HCT116 (cell line): ENCODE data around the gene BCL6. TPM values are rescaled to one million over a fixed set of nuclear protein-coding genes. Genes with fewer than 3 reads are reported as not detected.

ENCODE experiments used
- ATAC-seq: fragments of 200-7000 bp; cut with Tn5 transposase; 2 replicates; pipeline ENCODE4 v1.9.1; 2020; ENCODE audit warnings: mild to moderate bottlenecking, moderate library complexity
- BruUV-seq: library from RNA; stranded (reverse); fragments of 400-500 nt; replicated peaks from 2 replicates; lab custom pipeline; 2021; lab: Mats Ljungman, UMichigan
- CTCF ChIA-PET: fragments of 300-600 bp; sonication (Branson Sonifier 250); formaldehyde crosslinking; loops from one replicate; lab custom pipeline; 2021; ENCODE audit warnings: antibody characterized with exemption; lab: Charles Lee
- POLR2A ChIA-PET: fragments of 300-600, 350-600 bp; sonication (Branson Sonifier 250); formaldehyde crosslinking; loops from one replicate; lab custom pipeline; 2021; ENCODE audit warnings: antibody characterized with exemption; lab: Charles Lee
- RAD21 ChIA-PET, 2 experiments: fragments of 300-600 bp; sonication (Branson Sonifier 250); formaldehyde crosslinking; loops; one replicate each; lab custom pipeline; 2023; ENCODE audit warnings: low total read pairs in 2 of 2; ENCODE audit not compliant: uncharacterized antibody in 2 of 2, unreplicated experiment in 2 of 2, low non-redundant PET in 1 of 2; lab: Charles Lee
- DNase-seq: peaks from one replicate; pipeline ENCODE4 v3.0.0-alpha.2; 2010; ENCODE audit warnings: low read depth, low spot score
- H2AFZ ChIP-seq: fragments of 200-600 bp; shearing (Covaris generic), sonication (generic); 2 replicates; pipeline ENCODE4 v1.6.1; 2017; ENCODE audit warnings: low read depth, mixed run types, mixed read lengths, antibody characterized with exemption, low read length; ENCODE audit not compliant: poor library complexity, severe bottlenecking
- H3K27ac ChIP-seq: 2 replicates; pipeline ENCODE4 v1.5.1; 2012; ENCODE audit warnings: low read depth, low read length
- H3K27me3 ChIP-seq: fragments of 200-600 bp; sonication (generic); 2 replicates; pipeline ENCODE4 v1.6.1; 2016; ENCODE audit warnings: mixed run types, low read length, mixed read lengths; ENCODE audit not compliant: insufficient read depth
- H3K36me3 ChIP-seq, 2 experiments: fragments of 200-500 bp in 1 of 2; fragments of 200-600 bp in 1 of 2; sonication (Bioruptor generic) in 1 of 2; sonication (generic) in 1 of 2; 2 replicates each; pipeline versions ENCODE4 v1.5.1 to v1.6.1; 2014 to 2016; ENCODE audit warnings: low read length in 2 of 2, inconsistent platforms in 1 of 2, mixed read lengths in 1 of 2, mixed run types in 1 of 2; ENCODE audit not compliant: insufficient read depth in 2 of 2, control insufficient read depth in 1 of 2
- H3K4me1 ChIP-seq, 2 experiments: fragments of 200-600 bp in 1 of 2; sonication (generic) in 1 of 2; 2 replicates each; pipeline versions ENCODE4 v1.5.1 to v1.6.1; 2012 to 2017; ENCODE audit warnings: low read length in 2 of 2, inconsistent platforms in 1 of 2, mild to moderate bottlenecking in 1 of 2, mixed read lengths in 1 of 2, mixed run types in 1 of 2, moderate library complexity in 1 of 2; ENCODE audit not compliant: insufficient read depth in 2 of 2, control insufficient read depth in 1 of 2
- H3K4me2 ChIP-seq: fragments of 200-600 bp; sonication (generic); 2 replicates; pipeline ENCODE4 v1.6.1; 2017; ENCODE audit warnings: mixed run types, low read length, mixed read lengths
- H3K4me3 ChIP-seq, 2 experiments: fragments of 200-600 bp in 1 of 2; sonication (generic) in 1 of 2; replicated peaks in 1 of 2; 2 replicates each; pipeline ENCODE4 v1.5.1; 2011 to 2016; ENCODE audit warnings: low read length in 2 of 2, control low read depth in 1 of 2, low read depth in 1 of 2, mild to moderate bottlenecking in 1 of 2, mixed read lengths in 1 of 2, mixed run types in 1 of 2
- H3K79me2 ChIP-seq: fragments of 200-600 bp; sonication (generic); 2 replicates; pipeline ENCODE4 v1.6.1; 2017; ENCODE audit warnings: mild to moderate bottlenecking, mixed run types, low read length, moderate library complexity, mixed read lengths; ENCODE audit not compliant: insufficient read depth
- H3K9ac ChIP-seq: fragments of 200-600 bp; sonication (generic); 2 replicates; pipeline ENCODE4 v1.6.1; 2016; ENCODE audit warnings: low read length, mixed read lengths
- H3K9me2 ChIP-seq: fragments of 200-600 bp; sonication (generic), shearing (Covaris generic); 2 replicates; pipeline ENCODE4 v1.6.1; 2017; ENCODE audit warnings: mixed run types, mild to moderate bottlenecking, moderate library complexity; ENCODE audit not compliant: insufficient read depth
- H3K9me3 ChIP-seq, 2 experiments: fragments of 200-500 bp in 1 of 2; fragments of 200-600 bp in 1 of 2; sonication (Bioruptor generic) in 1 of 2; sonication (generic) in 1 of 2; 2 replicates each; pipeline ENCODE4 v1.6.1; 2014 to 2017; ENCODE audit warnings: low read length in 2 of 2, mixed read lengths in 2 of 2, inconsistent platforms in 1 of 2, low read depth in 1 of 2, mild to moderate bottlenecking in 1 of 2, mixed run types in 1 of 2, moderate library complexity in 1 of 2; ENCODE audit not compliant: control insufficient read depth in 1 of 2, insufficient read depth in 1 of 2
- H4K20me1 ChIP-seq: fragments of 200-600 bp; sonication (generic), shearing (Covaris generic); 2 replicates; pipeline ENCODE4 v1.6.1; 2017; ENCODE audit warnings: mixed run types, mild to moderate bottlenecking, moderate library complexity; ENCODE audit not compliant: insufficient read depth
- ATF3 ChIP-seq: IDR thresholded peaks from 2 replicates; pipeline ENCODE4 v1.6.1; 2012
- CEBPB ChIP-seq: IDR thresholded peaks from 2 replicates; pipeline ENCODE4 v1.6.1; 2012; ENCODE audit warnings: low read depth
- CTCF ChIP-seq, 3 experiments: fragments of 200-600 bp in 1 of 3; sonication (generic) in 1 of 3; IDR thresholded peaks in 2 of 3; conservative IDR thresholded peaks in 1 of 3; 2 replicates each; pipeline ENCODE4 v1.5.1; 2012 to 2017; ENCODE audit warnings: low read depth in 2 of 3, low read length in 2 of 3, antibody characterized with exemption in 1 of 3, borderline replicate concordance in 1 of 3, control low read depth in 1 of 3, mild to moderate bottlenecking in 1 of 3, mixed read lengths in 1 of 3, mixed run types in 1 of 3, moderate library complexity in 1 of 3; ENCODE audit not compliant: insufficient read depth in 1 of 3
- EGR1 ChIP-seq: IDR thresholded peaks from 2 replicates; pipeline ENCODE4 v1.6.1; 2012; ENCODE audit warnings: low read depth
- POLR2AphosphoS5 ChIP-seq: IDR thresholded peaks from 2 replicates; pipeline ENCODE4 v1.6.1; 2011; ENCODE audit warnings: mild to moderate bottlenecking, low read depth, low read length, moderate library complexity
- SP1 ChIP-seq: IDR thresholded peaks from 2 replicates; pipeline ENCODE4 v1.6.1; 2012; ENCODE audit warnings: low read depth
- SRF ChIP-seq: IDR thresholded peaks from 2 replicates; pipeline ENCODE4 v1.6.1; 2012; ENCODE audit warnings: low read depth
- ZFX ChIP-seq: fragments of 450-650 bp; IDR thresholded peaks from 2 replicates; pipeline ENCODE4 v1.6.1; 2017
- intact Hi-C: fragments of 100-400 bp; cut with micrococcal nuclease; formaldehyde crosslinking; loops from 2 replicates; pipeline ENCODE4 v1.10.0; 2022
- total RNA-seq: library from RNA; stranded (reverse); gene quantifications from one replicate; pipeline ENCODE4 v1.2.1, GENCODE V29; 2021; ENCODE audit not compliant: unreplicated experiment
- TF ChIP-seq, protein P1 (sequence below): IDR thresholded peaks from 2 replicates; pipeline ENCODE4 v1.6.1; 2012; ENCODE audit warnings: low read depth

BCL6 gene
- total RNA-seq, 1 experiment from 2014 or later, result 17.5 TPM

- Histone ChIP-seq H3K36me3 (no peaks in the 10 kb centered on the region), H3K4me1 (peaks cover 0 to 5% of the 10 kb centered on the region in 2 experiments; a peak in 2 of 4 replicates), H3K4me2 (no peak overlapping the region), H3K9me3 (no peaks in the 10 kb centered on the region), H3K9ac (no peak overlapping the region), H3K27ac (no peak overlapping the region), H3K27me3 (no peaks in the 10 kb centered on the region), H2AFZ (no peak overlapping the region), H3K4me3 (no peak overlapping the region), H3K79me2 (no peaks in the 10 kb centered on the region), H3K9me2 (no peaks in the 10 kb centered on the region), H4K20me1 (no peaks in the 10 kb centered on the region)
- RAD21 ChIA-PET, result no interaction called here
- TF ChIP-seq ATF3, result no peak
- DNase-seq (no peak), ATAC-seq (no peak)
- no TSS peak for BruUV-seq
- POLR2A ChIA-PET, result no interaction called here
- intact Hi-C loops, result no loop called here
- CTCF ChIA-PET, result no interaction called here
Observed at GRCh38 chr3:187706971-187707370, 38.3 kb downstream of the BCL6 start.

- intact Hi-C loops, result no loop called here
- Histone ChIP-seq H3K4me2 (peak overlapping the region; percentile 13; the same call in 1 of the 2 replicates), H3K9me3 (no peaks in the 10 kb centered on the region), H4K20me1 (no peaks in the 10 kb centered on the region), H2AFZ (no peak overlapping the region), H3K27ac (no peak overlapping the region), H3K9me2 (no peaks in the 10 kb centered on the region), H3K36me3 (no peaks in the 10 kb centered on the region), H3K4me1 (peaks cover 0 to 5% of the 10 kb centered on the region in 2 experiments; a peak in 2 of 4 replicates), H3K79me2 (no peaks in the 10 kb centered on the region), H3K4me3 (no peak overlapping the region), H3K27me3 (no peaks in the 10 kb centered on the region), H3K9ac (no peak overlapping the region)
- CTCF ChIA-PET, result interaction anchor here (0.9 to 1.6 kb wide), 2 partner anchors 9 to 1762 kb away, joined by 3 to 5 read pairs; no protein-coding TSS in a partner anchor
- no peak for TF ChIP-seq EGR1
- TF ChIP-seq POLR2AphosphoS5, result no peak
- TF ChIP-seq SP1, result no peak
- TF ChIP-seq CTCF (IDR thresholded peaks at IDR 0.05 in 2 of 3, conservative IDR thresholded peaks at IDR 0.05 in 1 of 3; ENCODE audit: borderline replicate concordance in 1 of 3, insufficient read depth in 1 of 3, low read depth in 2 of 3, low read length in 2 of 3), result no peak
- no peak for TF ChIP-seq SRF
- TF ChIP-seq ZFX, result no peak
- TF ChIP-seq, protein P1, sequence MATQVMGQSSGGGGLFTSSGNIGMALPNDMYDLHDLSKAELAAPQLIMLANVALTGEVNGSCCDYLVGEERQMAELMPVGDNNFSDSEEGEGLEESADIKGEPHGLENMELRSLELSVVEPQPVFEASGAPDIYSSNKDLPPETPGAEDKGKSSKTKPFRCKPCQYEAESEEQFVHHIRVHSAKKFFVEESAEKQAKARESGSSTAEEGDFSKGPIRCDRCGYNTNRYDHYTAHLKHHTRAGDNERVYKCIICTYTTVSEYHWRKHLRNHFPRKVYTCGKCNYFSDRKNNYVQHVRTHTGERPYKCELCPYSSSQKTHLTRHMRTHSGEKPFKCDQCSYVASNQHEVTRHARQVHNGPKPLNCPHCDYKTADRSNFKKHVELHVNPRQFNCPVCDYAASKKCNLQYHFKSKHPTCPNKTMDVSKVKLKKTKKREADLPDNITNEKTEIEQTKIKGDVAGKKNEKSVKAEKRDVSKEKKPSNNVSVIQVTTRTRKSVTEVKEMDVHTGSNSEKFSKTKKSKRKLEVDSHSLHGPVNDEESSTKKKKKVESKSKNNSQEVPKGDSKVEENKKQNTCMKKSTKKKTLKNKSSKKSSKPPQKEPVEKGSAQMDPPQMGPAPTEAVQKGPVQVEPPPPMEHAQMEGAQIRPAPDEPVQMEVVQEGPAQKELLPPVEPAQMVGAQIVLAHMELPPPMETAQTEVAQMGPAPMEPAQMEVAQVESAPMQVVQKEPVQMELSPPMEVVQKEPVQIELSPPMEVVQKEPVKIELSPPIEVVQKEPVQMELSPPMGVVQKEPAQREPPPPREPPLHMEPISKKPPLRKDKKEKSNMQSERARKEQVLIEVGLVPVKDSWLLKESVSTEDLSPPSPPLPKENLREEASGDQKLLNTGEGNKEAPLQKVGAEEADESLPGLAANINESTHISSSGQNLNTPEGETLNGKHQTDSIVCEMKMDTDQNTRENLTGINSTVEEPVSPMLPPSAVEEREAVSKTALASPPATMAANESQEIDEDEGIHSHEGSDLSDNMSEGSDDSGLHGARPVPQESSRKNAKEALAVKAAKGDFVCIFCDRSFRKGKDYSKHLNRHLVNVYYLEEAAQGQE, result no peak
- TF ChIP-seq CEBPB, result no peak
- no peak for TF ChIP-seq ATF3
- no peak for ATAC-seq
- RAD21 ChIA-PET, result no interaction called here
- BruUV-seq, result no TSS peak
- DNase-seq, result no peak
- POLR2A ChIA-PET, result no interaction called here
Observed at GRCh38 chr3:187705164-187705563, 40.1 kb downstream of the BCL6 start.
